IMR-90 (cell line): Measurements from ENCODE around the gene HRH3.

ENCODE experiments used
- POLR2A ChIP-seq: IDR thresholded peaks from 2 replicates; pipeline ENCODE4 v1.6.1; 2012; ENCODE audit warnings: mild to moderate bottlenecking, low read depth, low read length
- TF ChIP-seq, protein P1 (sequence below): conservative IDR thresholded peaks from 2 replicates; pipeline ENCODE4 v1.5.1; 2012; ENCODE audit warnings: mild to moderate bottlenecking, low read depth, low read length, improper control_type of control experiment

DNA sequence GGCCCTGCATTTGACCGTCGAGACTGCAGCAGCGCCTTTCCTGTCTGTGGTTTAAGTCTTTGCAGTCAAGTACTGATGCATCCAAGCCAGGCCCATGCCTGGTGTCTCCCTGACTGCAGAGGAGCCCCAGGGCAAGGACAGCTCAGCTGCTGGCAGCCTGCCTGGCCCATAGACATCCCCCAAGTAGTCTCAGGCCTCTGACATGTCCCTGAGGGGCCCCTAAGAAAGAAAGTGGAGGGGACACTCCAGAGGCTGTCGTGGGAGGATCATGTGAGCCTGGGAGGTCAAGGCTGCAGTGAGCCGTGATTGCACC is 18.0 kb downstream of the HRH3 start:
- TF ChIP-seq, protein P1, sequence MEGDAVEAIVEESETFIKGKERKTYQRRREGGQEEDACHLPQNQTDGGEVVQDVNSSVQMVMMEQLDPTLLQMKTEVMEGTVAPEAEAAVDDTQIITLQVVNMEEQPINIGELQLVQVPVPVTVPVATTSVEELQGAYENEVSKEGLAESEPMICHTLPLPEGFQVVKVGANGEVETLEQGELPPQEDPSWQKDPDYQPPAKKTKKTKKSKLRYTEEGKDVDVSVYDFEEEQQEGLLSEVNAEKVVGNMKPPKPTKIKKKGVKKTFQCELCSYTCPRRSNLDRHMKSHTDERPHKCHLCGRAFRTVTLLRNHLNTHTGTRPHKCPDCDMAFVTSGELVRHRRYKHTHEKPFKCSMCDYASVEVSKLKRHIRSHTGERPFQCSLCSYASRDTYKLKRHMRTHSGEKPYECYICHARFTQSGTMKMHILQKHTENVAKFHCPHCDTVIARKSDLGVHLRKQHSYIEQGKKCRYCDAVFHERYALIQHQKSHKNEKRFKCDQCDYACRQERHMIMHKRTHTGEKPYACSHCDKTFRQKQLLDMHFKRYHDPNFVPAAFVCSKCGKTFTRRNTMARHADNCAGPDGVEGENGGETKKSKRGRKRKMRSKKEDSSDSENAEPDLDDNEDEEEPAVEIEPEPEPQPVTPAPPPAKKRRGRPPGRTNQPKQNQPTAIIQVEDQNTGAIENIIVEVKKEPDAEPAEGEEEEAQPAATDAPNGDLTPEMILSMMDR, result no peak
- no peak for TF ChIP-seq POLR2A
